ENCODE results near the gene VPS37B.

DNA sequence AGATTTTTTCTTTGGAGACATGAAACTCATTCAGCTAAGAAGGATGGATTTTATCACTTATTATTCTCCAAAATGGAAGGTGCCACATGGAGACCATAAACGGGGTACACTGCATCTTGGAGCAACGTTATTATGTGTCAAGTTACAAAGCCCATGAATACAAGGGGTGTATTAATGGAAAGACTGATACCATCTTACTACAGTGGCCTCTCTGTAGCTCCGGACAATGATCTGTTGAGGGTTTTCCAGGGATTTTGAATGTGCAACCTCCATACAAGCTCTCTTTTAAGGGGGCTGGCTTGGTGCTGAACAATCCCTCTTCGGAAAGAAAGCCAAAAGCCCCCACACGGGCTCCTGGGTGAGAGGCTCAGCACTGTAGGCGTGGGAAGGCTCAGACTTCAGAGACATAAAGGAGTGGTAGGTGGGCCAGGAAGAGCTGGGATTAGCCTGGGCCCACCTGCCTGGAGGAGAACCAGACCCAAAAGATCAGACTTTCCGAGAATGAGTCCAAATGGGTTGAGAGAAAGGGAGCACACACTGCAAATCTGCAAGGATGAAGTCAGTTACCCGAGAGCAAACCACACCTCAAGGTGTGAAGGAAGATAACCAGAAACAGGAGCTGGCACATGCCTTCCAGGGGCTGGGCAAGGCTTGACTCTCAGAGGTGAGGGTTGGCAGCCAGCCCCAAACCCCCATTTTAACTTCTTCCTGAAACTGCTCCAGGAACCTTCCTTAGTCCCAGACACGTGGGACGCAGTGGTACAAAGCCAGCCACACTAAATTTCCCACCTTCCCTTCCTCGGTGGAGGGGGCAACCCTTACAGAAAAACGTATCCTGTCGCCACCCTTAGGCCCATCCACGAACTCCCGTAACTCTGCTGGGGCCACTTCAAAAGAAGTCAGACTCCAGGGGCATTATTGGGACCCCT is 1.5 kb downstream of the VPS37B start:
- no peak for TF ChIP-seq POLR2AphosphoS5 (IDR thresholded peaks at IDR 0.05; ENCODE audit: low read depth, low read length)
- no peak for TF ChIP-seq POLR2A (IDR thresholded peaks at IDR 0.05; ENCODE audit: low read depth, low read length)
- no peak for TF ChIP-seq SPI1 (IDR thresholded peaks at IDR 0.05; ENCODE audit: low read depth, low read length)
- no peak for TF ChIP-seq TAF1 (IDR thresholded peaks at IDR 0.05; ENCODE audit: low read depth, low read length)
- TF ChIP-seq POU2F2 (IDR thresholded peaks at IDR 0.05; ENCODE audit: low read depth, low read length), result no peak

All from GM12891 (cell line).